Measurements from ENCODE around the gene WNT9B. TPM values are rescaled to one million over a fixed set of nuclear protein-coding genes. Genes with fewer than 3 reads are reported as not detected.
A peak's percentile ranks its signal among the peaks of the same experiment; 100 is the strongest.
"Not testable (repeated sequence)": the region's sequence is repeated elsewhere in the genome, so short reads cannot be mapped to it uniquely, and the experiment has no call there.

Gene WNT9B
- polyA plus RNA-seq, 2 of the 4 experiments (the other 2 are of a cell fraction), result 0.05 TPM

DNA sequence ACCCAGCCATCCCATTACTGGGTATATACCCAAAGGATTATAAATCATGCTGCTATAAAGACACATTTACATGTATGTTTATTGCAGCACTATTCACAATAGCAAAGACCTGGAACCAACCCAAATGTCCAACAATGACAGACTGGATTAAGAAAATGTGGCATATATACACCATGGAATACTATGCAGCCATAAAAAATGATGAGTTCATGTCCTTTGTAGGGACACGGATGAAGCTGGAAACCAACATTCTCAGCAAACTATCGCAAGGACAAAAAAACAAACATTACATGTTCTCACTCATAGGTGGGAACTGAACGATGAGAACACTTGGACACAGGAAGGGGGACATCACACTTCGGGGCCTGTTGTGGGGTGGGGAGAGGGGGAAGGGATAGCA, 70.6 kb downstream of the WNT9B start:
- POLR2A ChIA-PET; H3K9me3 ChIP-seq; DNase-seq (ENCODE audit: low read depth in 1 of 2, low spot score in 1 of 2); ATAC-seq; FAIRE-seq: not testable (repeated sequence)
- peak overlapping the region; percentile 91 to 94; a peak in 4 of 6 replicates for H3K27ac ChIP-seq
- CTCF ChIA-PET, result interaction anchor here (9.0 kb wide), 1 partner anchor 20 kb away, joined by 68 read pairs; no protein-coding TSS in a partner anchor
- peak overlapping the region; percentile 92 for H3K4me3 ChIP-seq
- H3K4me2 ChIP-seq, result peak overlapping the region; percentile 85
- peak; percentile 46; the same call in 1 of the 2 replicates for TF ChIP-seq KDM1A (IDR thresholded peaks at IDR 0.05; ENCODE audit: low read depth)
- H3K4me1 ChIP-seq, result peaks cover 17% of the 10 kb centered on the region
- 64% methylated on average over 4 of the region's 4 CpGs for WGBS (ENCODE audit: missing lambda C conversion rate)

DNA sequence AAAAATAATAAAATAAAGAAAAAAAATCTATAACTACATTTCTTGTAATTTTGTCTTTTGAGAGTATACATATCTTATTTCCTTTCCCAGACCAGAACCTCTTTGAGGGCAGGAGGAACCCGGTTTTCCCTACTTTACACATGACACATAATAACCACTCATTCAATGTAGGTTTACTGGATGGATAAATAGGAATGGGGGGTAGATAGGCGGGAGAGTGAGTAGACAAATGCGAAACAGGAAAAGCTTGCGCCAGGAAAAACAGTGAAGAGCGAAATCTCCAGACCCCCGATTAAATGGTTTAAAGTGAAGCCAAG, 71.1 kb downstream of the WNT9B start:
- FAIRE-seq (no peak), DNase-seq (ENCODE audit: low read depth in 1 of 2, low spot score in 1 of 2) (no peak), ATAC-seq (peak; percentile 59 to 61)
- peak overlapping the region; percentile 91 to 94 for H3K27ac ChIP-seq
- H3K4me1 ChIP-seq, result peaks cover 17% of the 10 kb centered on the region
- whole genome bisulfite sequencing (ENCODE audit: missing lambda C conversion rate), result under 1% methylated on average over 6 of the region's 6 CpGs
- peak overlapping the region; percentile 85 for H3K4me2 ChIP-seq
- TF ChIP-seq, protein P1, sequence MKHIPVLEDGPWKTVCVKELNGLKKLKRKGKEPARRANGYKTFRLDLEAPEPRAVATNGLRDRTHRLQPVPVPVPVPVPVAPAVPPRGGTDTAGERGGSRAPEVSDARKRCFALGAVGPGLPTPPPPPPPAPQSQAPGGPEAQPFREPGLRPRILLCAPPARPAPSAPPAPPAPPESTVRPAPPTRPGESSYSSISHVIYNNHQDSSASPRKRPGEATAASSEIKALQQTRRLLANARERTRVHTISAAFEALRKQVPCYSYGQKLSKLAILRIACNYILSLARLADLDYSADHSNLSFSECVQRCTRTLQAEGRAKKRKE (CRISPR knock-in tag; IDR thresholded peaks at IDR 0.05; ENCODE audit: low read depth), result no peak
- no peak for TF ChIP-seq JUNB (IDR thresholded peaks at IDR 0.05)
- TF ChIP-seq TFCP2L1 (CRISPR knock-in tag; IDR thresholded peaks at IDR 0.05), result no peak
- TF ChIP-seq GATA3 (IDR thresholded peaks at IDR 0.05; ENCODE audit: borderline replicate concordance), result no peak
- no peak for TF ChIP-seq CHD2 (IDR thresholded peaks at IDR 0.05; ENCODE audit: low read length, partially characterized antibody)
- TF ChIP-seq CBX8 (IDR thresholded peaks at IDR 0.05), result no peak
- TF ChIP-seq CEBPB (IDR thresholded peaks at IDR 0.05), result no peak
- TF ChIP-seq NFE2L2 (conservative IDR thresholded peaks at IDR 0.05; ENCODE audit: low read length), result no peak
- TF ChIP-seq NPAS2 (CRISPR knock-in tag; IDR thresholded peaks at IDR 0.05; ENCODE audit: borderline replicate concordance), result no peak
- TF ChIP-seq, protein P2, sequence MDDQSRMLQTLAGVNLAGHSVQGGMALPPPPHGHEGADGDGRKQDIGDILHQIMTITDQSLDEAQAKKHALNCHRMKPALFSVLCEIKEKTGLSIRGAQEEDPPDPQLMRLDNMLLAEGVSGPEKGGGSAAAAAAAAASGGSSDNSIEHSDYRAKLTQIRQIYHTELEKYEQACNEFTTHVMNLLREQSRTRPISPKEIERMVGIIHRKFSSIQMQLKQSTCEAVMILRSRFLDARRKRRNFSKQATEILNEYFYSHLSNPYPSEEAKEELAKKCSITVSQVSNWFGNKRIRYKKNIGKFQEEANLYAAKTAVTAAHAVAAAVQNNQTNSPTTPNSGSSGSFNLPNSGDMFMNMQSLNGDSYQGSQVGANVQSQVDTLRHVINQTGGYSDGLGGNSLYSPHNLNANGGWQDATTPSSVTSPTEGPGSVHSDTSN (IDR thresholded peaks at IDR 0.05), result no peak
- no peak for TF ChIP-seq POLR2A (IDR thresholded peaks at IDR 0.05; ENCODE audit: low read length)
- no peaks in the 10 kb centered on the region for H3K9me3 ChIP-seq
- peak overlapping the region; percentile 92 for H3K4me3 ChIP-seq
- ChIA-PET POLR2A (no interaction called here), CTCF (interaction anchor here (9.0 kb wide), 1 partner anchor 19 kb away, joined by 68 read pairs; no protein-coding TSS in a partner anchor)

DNA sequence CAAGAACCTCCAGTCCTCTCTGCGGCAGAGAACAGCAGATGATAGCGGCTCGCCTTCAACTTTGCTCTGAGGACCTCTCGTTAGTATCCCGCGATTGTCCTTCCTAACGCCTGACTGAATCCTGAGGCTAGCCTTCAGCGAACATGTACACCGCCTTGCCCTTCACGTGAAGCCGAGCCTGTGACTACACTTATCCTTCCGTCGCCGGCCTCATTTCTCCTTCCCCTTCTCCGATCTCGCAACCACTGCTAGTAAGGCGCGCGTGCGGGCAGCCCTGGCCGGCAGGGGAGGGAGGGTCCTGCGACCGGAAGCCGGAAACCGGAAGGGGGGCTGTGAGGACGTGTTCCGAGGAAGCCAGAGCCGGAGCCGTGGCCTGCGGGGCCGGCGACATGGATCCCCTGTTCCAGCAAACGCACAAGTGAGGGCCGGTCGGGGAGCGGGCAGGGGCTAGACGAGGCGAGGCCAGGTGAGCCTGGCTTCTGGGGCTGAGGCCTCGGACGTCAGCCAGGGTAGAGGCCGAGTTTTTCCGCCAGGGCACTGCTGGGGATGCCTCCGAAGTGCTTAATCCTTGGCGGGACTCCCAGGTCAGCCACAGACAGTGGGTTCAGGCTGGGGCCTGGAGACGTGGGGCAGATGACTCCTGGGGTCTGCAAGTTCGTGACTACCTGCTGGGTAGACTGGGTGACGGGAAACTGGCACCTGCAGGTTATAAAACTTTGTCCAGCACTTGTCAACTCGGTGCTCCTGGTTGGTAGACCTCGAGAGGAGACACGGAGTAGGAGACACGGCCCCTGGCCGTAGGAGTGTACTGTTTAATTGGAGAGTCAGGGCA, 71.6 kb downstream of the WNT9B start, which contains the start of gene GOSR2:
Gene GOSR2, plus strand, starts transcription at position 357 of the 832 bp plus-strand sequence. Its CDS starts 33 bp downstream, at position 390.
- no peaks in the 10 kb centered on the region for H3K9me3 ChIP-seq
- peak within 1 kb of the TSS; percentile 92 for H3K4me3 ChIP-seq
- WGBS (ENCODE audit: missing lambda C conversion rate), result 2% methylated on average over 40 of the region's 52 CpGs
- FAIRE-seq (peak; percentile 79), ATAC-seq (peak; percentile 99), DNase-seq (ENCODE audit: low read depth in 1 of 2, low spot score in 1 of 2) (peak; percentile 94 to 95)
- peaks cover 17% of the 10 kb centered on the region for H3K4me1 ChIP-seq
- peak within 1 kb of the TSS; percentile 85 for H3K4me2 ChIP-seq
- CTCF ChIA-PET, result interaction anchor here (9.0 kb wide), 1 partner anchor 19 kb away, joined by 68 read pairs; no protein-coding TSS in a partner anchor
- peak within 1 kb of the TSS; percentile 91 to 94 for H3K27ac ChIP-seq
- POLR2A ChIA-PET, result no interaction called here
- no peak for TF ChIP-seq EP300 (IDR thresholded peaks at IDR 0.05)
- TF ChIP-seq, protein P3, sequence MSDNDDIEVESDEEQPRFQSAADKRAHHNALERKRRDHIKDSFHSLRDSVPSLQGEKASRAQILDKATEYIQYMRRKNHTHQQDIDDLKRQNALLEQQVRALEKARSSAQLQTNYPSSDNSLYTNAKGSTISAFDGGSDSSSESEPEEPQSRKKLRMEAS (IDR thresholded peaks at IDR 0.05), result peak; percentile 90
- no peak for TF ChIP-seq CBX2 (IDR thresholded peaks at IDR 0.05; ENCODE audit: borderline replicate concordance, low read depth)
- TF ChIP-seq, protein P1 (CRISPR knock-in tag; IDR thresholded peaks at IDR 0.05; ENCODE audit: low read depth), result no peak
- no peak for TF ChIP-seq FOSB (CRISPR knock-in tag; IDR thresholded peaks at IDR 0.05)
- TF ChIP-seq, protein P4, sequence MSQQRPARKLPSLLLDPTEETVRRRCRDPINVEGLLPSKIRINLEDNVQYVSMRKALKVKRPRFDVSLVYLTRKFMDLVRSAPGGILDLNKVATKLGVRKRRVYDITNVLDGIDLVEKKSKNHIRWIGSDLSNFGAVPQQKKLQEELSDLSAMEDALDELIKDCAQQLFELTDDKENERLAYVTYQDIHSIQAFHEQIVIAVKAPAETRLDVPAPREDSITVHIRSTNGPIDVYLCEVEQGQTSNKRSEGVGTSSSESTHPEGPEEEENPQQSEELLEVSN (IDR thresholded peaks at IDR 0.05; ENCODE audit: borderline replicate concordance, low read depth), result no peak; the same call in 1 of the 2 replicates
- TF ChIP-seq, protein P5, sequence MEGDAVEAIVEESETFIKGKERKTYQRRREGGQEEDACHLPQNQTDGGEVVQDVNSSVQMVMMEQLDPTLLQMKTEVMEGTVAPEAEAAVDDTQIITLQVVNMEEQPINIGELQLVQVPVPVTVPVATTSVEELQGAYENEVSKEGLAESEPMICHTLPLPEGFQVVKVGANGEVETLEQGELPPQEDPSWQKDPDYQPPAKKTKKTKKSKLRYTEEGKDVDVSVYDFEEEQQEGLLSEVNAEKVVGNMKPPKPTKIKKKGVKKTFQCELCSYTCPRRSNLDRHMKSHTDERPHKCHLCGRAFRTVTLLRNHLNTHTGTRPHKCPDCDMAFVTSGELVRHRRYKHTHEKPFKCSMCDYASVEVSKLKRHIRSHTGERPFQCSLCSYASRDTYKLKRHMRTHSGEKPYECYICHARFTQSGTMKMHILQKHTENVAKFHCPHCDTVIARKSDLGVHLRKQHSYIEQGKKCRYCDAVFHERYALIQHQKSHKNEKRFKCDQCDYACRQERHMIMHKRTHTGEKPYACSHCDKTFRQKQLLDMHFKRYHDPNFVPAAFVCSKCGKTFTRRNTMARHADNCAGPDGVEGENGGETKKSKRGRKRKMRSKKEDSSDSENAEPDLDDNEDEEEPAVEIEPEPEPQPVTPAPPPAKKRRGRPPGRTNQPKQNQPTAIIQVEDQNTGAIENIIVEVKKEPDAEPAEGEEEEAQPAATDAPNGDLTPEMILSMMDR (IDR thresholded peaks at IDR 0.05), result no peak
- TF ChIP-seq, protein P6, sequence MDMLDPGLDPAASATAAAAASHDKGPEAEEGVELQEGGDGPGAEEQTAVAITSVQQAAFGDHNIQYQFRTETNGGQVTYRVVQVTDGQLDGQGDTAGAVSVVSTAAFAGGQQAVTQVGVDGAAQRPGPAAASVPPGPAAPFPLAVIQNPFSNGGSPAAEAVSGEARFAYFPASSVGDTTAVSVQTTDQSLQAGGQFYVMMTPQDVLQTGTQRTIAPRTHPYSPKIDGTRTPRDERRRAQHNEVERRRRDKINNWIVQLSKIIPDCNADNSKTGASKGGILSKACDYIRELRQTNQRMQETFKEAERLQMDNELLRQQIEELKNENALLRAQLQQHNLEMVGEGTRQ (IDR thresholded peaks at IDR 0.05), result no peak
- no peak for TF ChIP-seq RAD21 (conservative IDR thresholded peaks at IDR 0.05 in 1 of 2, IDR thresholded peaks at IDR 0.05 in 1 of 2)
- TF ChIP-seq KDM1A (IDR thresholded peaks at IDR 0.05; ENCODE audit: low read depth), result no peak
- TF ChIP-seq, protein P7, sequence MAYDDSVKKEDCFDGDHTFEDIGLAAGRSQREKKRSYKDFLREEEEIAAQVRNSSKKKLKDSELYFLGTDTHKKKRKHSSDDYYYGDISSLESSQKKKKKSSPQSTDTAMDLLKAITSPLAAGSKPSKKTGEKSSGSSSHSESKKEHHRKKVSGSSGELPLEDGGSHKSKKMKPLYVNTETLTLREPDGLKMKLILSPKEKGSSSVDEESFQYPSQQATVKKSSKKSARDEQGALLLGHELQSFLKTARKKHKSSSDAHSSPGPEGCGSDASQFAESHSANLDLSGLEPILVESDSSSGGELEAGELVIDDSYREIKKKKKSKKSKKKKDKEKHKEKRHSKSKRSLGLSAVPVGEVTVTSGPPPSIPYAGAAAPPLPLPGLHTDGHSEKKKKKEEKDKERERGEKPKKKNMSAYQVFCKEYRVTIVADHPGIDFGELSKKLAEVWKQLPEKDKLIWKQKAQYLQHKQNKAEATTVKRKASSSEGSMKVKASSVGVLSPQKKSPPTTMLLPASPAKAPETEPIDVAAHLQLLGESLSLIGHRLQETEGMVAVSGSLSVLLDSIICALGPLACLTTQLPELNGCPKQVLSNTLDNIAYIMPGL (CRISPR knock-in tag; IDR thresholded peaks at IDR 0.05; ENCODE audit: borderline replicate concordance), result no peak
- no peak for TF ChIP-seq CBX8 (IDR thresholded peaks at IDR 0.05)
- TF ChIP-seq ZNF302 (CRISPR knock-in tag; IDR thresholded peaks at IDR 0.05), result no peak
- TF ChIP-seq MAFK (IDR thresholded peaks at IDR 0.05; ENCODE audit: partially characterized antibody), result no peak
- no peak for TF ChIP-seq ESRRA (IDR thresholded peaks at IDR 0.05; ENCODE audit: borderline replicate concordance, low read length)
- peak; percentile 48 for TF ChIP-seq GATA3 (IDR thresholded peaks at IDR 0.05; ENCODE audit: borderline replicate concordance)

Data from A549 (cell line).